KMS-11 (cell line): ENCODE data around the gene KLHL25.

ENCODE experiments used
- H2AFZ ChIP-seq: fragments of 200-600 bp; sonication (generic); 2 replicates; pipeline ENCODE4 v1.6.1; 2016; ENCODE audit warnings: antibody characterized with exemption, mixed run types, low read depth
- H3K27ac ChIP-seq: fragments of 200-600 bp; sonication (generic); 2 replicates; pipeline ENCODE4 v1.6.1; 2016; ENCODE audit warnings: mild to moderate bottlenecking, mixed run types
- H3K27me3 ChIP-seq: fragments of 200-600 bp; sonication (generic); 2 replicates; pipeline ENCODE4 v1.6.1; 2017; ENCODE audit warnings: mild to moderate bottlenecking, low read depth, mixed run types, moderate library complexity; ENCODE audit not compliant: insufficient read depth
- H3K36me3 ChIP-seq: fragments of 200-600 bp; sonication (generic); 2 replicates; pipeline ENCODE4 v1.6.1; 2017; ENCODE audit warnings: mild to moderate bottlenecking, mixed run types; ENCODE audit not compliant: insufficient read depth
- H3K4me1 ChIP-seq: fragments of 200-600 bp; sonication (generic); 2 replicates; pipeline ENCODE4 v1.6.1; 2016; ENCODE audit warnings: mild to moderate bottlenecking, low read depth, mixed run types; ENCODE audit not compliant: poor library complexity, severe bottlenecking
- H3K4me2 ChIP-seq: fragments of 200-600 bp; sonication (generic); 2 replicates; pipeline ENCODE4 v1.7.0; 2016; ENCODE audit warnings: mild to moderate bottlenecking, mixed run types
- H3K4me3 ChIP-seq: fragments of 200-600 bp; sonication (generic); IDR thresholded peaks from 2 replicates; pipeline ENCODE4 v1.6.1; 2017; ENCODE audit warnings: low read depth, low read length, mixed read lengths; ENCODE audit not compliant: insufficient read depth
- H3K79me2 ChIP-seq: fragments of 200-600 bp; sonication (generic); 2 replicates; pipeline ENCODE4 v1.6.1; 2016; ENCODE audit warnings: low read depth, mixed run types; ENCODE audit not compliant: insufficient read depth
- H3K9ac ChIP-seq: fragments of 200-600 bp; sonication (generic); 2 replicates; pipeline ENCODE4 v1.6.1; 2016; ENCODE audit warnings: mild to moderate bottlenecking, mixed run types
- H4K20me1 ChIP-seq: fragments of 200-600 bp; sonication (generic); 2 replicates; pipeline ENCODE4 v1.6.1; 2016; ENCODE audit warnings: mild to moderate bottlenecking, mixed run types; ENCODE audit not compliant: insufficient read depth
- TF ChIP-seq, protein P1 (sequence below): fragments of 200-600 bp; sonication (generic); conservative IDR thresholded peaks from 2 replicates; pipeline ENCODE4 v1.6.1; 2017; ENCODE audit warnings: low read depth, mild to moderate bottlenecking, antibody characterized with exemption, low read length, moderate library complexity, mixed read lengths

KLHL25 gene

DNA sequence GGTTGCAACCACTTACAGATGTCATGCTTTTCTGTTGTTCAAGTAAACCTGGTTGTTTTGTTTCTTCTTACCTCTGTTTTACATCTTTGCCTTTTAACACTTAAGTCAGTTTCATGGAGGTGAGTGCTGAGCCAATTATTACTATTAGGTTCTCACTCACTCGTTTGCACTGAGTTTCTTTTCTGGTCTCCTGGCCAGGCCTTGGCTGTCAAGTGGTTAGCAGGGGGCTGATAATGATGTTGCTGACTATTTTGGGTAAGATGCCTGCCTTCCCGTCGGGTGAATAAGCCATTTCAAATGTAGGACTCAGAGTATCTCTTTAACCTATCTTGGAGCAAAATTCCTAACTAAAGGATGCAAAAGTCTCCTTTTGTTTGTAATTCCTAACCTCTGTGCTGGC lies 78.5 kb downstream of the KLHL25 start:
- H3K79me2 ChIP-seq = no peaks in the 10 kb centered on the region
- TF ChIP-seq, protein P1, sequence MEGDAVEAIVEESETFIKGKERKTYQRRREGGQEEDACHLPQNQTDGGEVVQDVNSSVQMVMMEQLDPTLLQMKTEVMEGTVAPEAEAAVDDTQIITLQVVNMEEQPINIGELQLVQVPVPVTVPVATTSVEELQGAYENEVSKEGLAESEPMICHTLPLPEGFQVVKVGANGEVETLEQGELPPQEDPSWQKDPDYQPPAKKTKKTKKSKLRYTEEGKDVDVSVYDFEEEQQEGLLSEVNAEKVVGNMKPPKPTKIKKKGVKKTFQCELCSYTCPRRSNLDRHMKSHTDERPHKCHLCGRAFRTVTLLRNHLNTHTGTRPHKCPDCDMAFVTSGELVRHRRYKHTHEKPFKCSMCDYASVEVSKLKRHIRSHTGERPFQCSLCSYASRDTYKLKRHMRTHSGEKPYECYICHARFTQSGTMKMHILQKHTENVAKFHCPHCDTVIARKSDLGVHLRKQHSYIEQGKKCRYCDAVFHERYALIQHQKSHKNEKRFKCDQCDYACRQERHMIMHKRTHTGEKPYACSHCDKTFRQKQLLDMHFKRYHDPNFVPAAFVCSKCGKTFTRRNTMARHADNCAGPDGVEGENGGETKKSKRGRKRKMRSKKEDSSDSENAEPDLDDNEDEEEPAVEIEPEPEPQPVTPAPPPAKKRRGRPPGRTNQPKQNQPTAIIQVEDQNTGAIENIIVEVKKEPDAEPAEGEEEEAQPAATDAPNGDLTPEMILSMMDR = no peak
- H4K20me1 ChIP-seq = no peaks in the 10 kb centered on the region
- H3K27ac ChIP-seq = no peak overlapping the region
- H3K4me3 ChIP-seq = no peak overlapping the region
- no peak overlapping the region for H2AFZ ChIP-seq
- H3K36me3 ChIP-seq = no peaks in the 10 kb centered on the region
- H3K4me2 ChIP-seq = no peak overlapping the region
- no peaks in the 10 kb centered on the region for H3K4me1 ChIP-seq
- H3K27me3 ChIP-seq = no peaks in the 10 kb centered on the region
- H3K9ac ChIP-seq = no peak overlapping the region

GRCh38 chr15:85711580-85712192 lies 83.0 kb downstream of the KLHL25 start:
- TF ChIP-seq, protein P1 = no peak
- H3K4me1 ChIP-seq = peaks cover 25% of the 10 kb centered on the region
- no peaks in the 10 kb centered on the region for H4K20me1 ChIP-seq
- no peak overlapping the region for H3K27ac ChIP-seq
- no peaks in the 10 kb centered on the region for H3K36me3 ChIP-seq
- H3K4me3 ChIP-seq = no peak overlapping the region
- H3K27me3 ChIP-seq = no peaks in the 10 kb centered on the region
- no peak overlapping the region for H3K9ac ChIP-seq
- H3K79me2 ChIP-seq = no peaks in the 10 kb centered on the region
- no peak overlapping the region for H3K4me2 ChIP-seq
- H2AFZ ChIP-seq = no peak overlapping the region

GRCh38 chr15:85710340-85710842 lies 84.3 kb downstream of the KLHL25 start:
- Histone ChIP-seq H3K9ac (no peak overlapping the region), H3K4me3 (no peak overlapping the region)

More at GRCh38 chr15:85710340-85710842, 84.3 kb downstream of the KLHL25 start:
- no peaks in the 10 kb centered on the region for H3K27me3 ChIP-seq
- no peak overlapping the region for H3K27ac ChIP-seq
- no peaks in the 10 kb centered on the region for H3K79me2 ChIP-seq
- no peaks in the 10 kb centered on the region for H3K36me3 ChIP-seq
- no peak overlapping the region for H3K4me2 ChIP-seq
- no peaks in the 10 kb centered on the region for H4K20me1 ChIP-seq
- peaks cover 37% of the 10 kb centered on the region for H3K4me1 ChIP-seq
- H2AFZ ChIP-seq = no peak overlapping the region
- TF ChIP-seq, protein P1 = no peak
